Sigmoid colon (tissue), 4 donors: ENCODE data around the gene AADACL4.

Experiments
- CTCF ChIP-seq, 4 experiments: fragments of 450-650 bp in 3 of 4; fragments of 200-600 bp in 1 of 4; IDR thresholded peaks; one replicate each; pipeline ENCODE4 v1.5.1; 2016 to 2019; ENCODE audit warnings: antibody characterized with exemption in 4 of 4, mild to moderate bottlenecking in 3 of 4, moderate library complexity in 2 of 4
- POLR2A ChIP-seq, 2 donors: fragments of 450-650 bp; IDR thresholded peaks; one replicate each; pipeline ENCODE4 v1.6.1; 2016; ENCODE audit warnings: antibody characterized with exemption in 2 of 2, mild to moderate bottlenecking in 2 of 2, moderate library complexity in 2 of 2
- POLR2AphosphoS5 ChIP-seq, 4 donors: sonication (generic); formaldehyde crosslinking; IDR thresholded peaks; one replicate each; pipeline ENCODE4 v1.6.1; 2017; ENCODE audit warnings: antibody characterized with exemption in 4 of 4

DNA sequence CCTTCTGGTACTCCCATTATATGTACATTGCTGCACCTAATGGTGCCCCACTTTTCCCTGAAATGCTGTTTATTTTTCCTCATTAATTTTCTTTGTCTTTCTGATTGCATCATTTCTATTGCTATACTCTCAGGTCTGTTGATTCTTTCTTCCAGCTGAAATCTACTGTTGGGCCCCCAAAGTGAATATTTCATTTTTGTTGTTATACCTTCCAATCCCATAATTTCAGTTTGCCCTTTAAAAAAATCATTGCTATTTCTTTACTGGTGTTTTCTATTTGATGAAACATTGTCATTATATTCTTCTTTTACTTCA, 3.0 kb upstream of the AADACL4 start:
- TF ChIP-seq CTCF (IDR thresholded peaks at IDR 0.05) (no peak), POLR2AphosphoS5 (IDR thresholded peaks at IDR 0.05) (no peak), POLR2A (IDR thresholded peaks at IDR 0.05) (no peak)
